Sigmoid colon (tissue), 7 donors: Measurements from ENCODE around the gene HSDL2. TPM values are rescaled to one million over a fixed set of nuclear protein-coding genes. Genes with fewer than 3 reads are reported as not detected.

Experiments
- DNase-seq: peaks from one replicate; pipeline ENCODE4 v3.0.0-alpha.2; 2019
- H3K27ac ChIP-seq, 4 donors: fragments of 200-600 bp; sonication (generic); one replicate each; pipeline ENCODE4 v1.5.1; 2016 to 2019; ENCODE audit warnings: mild to moderate bottlenecking in 1 of 4
- H3K27me3 ChIP-seq, 3 donors: fragments of 200-600 bp; sonication (generic); one replicate each; pipeline ENCODE4 v1.5.1; 2019; ENCODE audit warnings: mild to moderate bottlenecking in 1 of 3
- H3K36me3 ChIP-seq, 4 donors: fragments of 200-600 bp; sonication (generic); one replicate each; pipeline ENCODE4 v1.5.1; 2016 to 2019
- H3K4me1 ChIP-seq, 4 donors: fragments of 200-600 bp; sonication (generic); one replicate each; pipeline ENCODE4 v1.5.1; 2017 to 2019
- H3K4me3 ChIP-seq, 4 donors: fragments of 200-600 bp; sonication (generic); one replicate each; pipeline ENCODE4 v1.5.1; 2017 to 2019; ENCODE audit warnings: mild to moderate bottlenecking in 2 of 4, moderate library complexity in 1 of 4
- H3K9me3 ChIP-seq, 4 donors: fragments of 200-600 bp in 3 of 4; sonication (generic) in 3 of 4; one replicate each; pipeline versions ENCODE4 v1.5.1 to v1.6.1; 2013 to 2019
- EP300 ChIP-seq, 4 donors: sonication (generic); formaldehyde crosslinking; IDR thresholded peaks; one replicate each; pipeline ENCODE4 v1.6.1; 2017; ENCODE audit warnings: antibody characterized with exemption in 4 of 4
- POLR2A ChIP-seq, 2 donors: fragments of 450-650 bp; IDR thresholded peaks; one replicate each; pipeline ENCODE4 v1.6.1; 2016; ENCODE audit warnings: antibody characterized with exemption in 2 of 2, mild to moderate bottlenecking in 2 of 2, moderate library complexity in 2 of 2
- POLR2AphosphoS5 ChIP-seq, 4 donors: sonication (generic); formaldehyde crosslinking; IDR thresholded peaks; one replicate each; pipeline ENCODE4 v1.6.1; 2017; ENCODE audit warnings: antibody characterized with exemption in 4 of 4
- WGBS, 2 donors: extraction: QIAGEN DNeasy Blood & Tissue Kit; methylation state at CpG; one replicate each; pipeline ENCODE4 v1.1.7; 2013; 5-methylcytosine and 5-hydroxymethylcytosine counted together
- intact Hi-C: fragments of 100-400 bp; cut with DNase I; formaldehyde crosslinking; loops from one replicate; pipeline ENCODE4 v1.15.1; 2023
- polyA plus RNA-seq, 3 donors: library from polyadenylated mRNA; stranded (reverse); fragments of 200-250 nt; gene quantifications; one replicate each; pipeline ENCODE4 v1.2.3, GENCODE V29; 2013
- total RNA-seq, 4 donors: library from RNA; depleted of rRNA; stranded (reverse); fragments of >200 nt; gene quantifications; one replicate each; pipeline ENCODE4 v1.1.0, GENCODE V29; 2016
- TF ChIP-seq, protein P1 (sequence below), 4 experiments: fragments of 450-650 bp in 3 of 4; fragments of 200-600 bp in 1 of 4; IDR thresholded peaks; one replicate each; pipeline ENCODE4 v1.5.1; 2016 to 2019; ENCODE audit warnings: antibody characterized with exemption in 4 of 4, mild to moderate bottlenecking in 3 of 4, moderate library complexity in 2 of 4
- donor health status: healthy with polysubstance abuse.
- donor health status: Bipolar disorder and iron deficiency.
- donor health status: healthy.

HSDL2 gene
- total and polyA plus RNA-seq, 7 donors: 24.6 to 53.5 (median 39.8) TPM

DNA sequence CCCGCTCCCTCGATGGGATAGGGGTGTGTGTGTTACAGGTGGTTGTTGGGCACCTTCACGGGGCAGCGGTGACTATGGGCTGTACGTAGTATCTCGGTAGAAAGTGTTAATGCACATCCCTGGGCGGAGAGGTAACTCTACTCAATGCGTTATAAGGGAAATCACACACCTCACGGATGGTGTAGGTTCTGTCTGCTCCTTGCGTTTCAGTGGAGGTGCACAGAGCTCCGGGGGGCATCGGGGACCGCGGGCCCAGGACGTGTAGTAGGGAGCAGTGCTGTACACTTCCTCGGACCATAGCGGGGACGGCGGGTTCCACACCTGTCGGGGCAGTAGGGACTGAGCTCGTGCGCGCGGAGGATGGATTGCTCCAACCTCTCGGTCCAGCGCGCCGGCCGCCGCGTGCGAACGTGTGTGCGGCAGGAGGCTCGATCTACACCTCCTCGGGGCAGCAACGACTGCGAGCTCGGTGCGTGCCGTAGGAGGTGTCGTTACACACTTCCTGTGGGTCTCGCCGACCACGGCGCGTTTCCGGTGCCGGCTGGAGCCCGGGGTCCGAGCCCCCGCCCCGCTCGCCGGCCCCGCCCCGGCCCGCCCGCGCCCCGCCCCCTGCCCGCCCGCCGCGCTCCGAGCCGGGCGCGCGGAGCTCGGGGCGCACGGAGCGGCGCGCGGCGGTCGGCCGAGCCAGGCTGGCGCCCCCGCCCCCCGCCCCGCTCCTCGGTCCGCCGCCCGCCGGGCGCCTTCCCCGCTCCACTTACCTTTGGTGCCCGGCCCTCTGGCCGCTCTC lies 106.5 kb downstream of the HSDL2 start, which contains the start of gene KIAA1958:
TSS of gene KIAA1958 (plus strand) at position 607 of the 787 bp plus-strand sequence. CDS start 87,254 bp downstream, outside the sequence.
- WGBS, 2 donors: 1 to 2% methylated on average over 93 of the region's 93 CpGs
- Histone ChIP-seq H3K9me3 (no peaks in the 10 kb centered on the region), H3K27ac (peak within 1 kb of the TSS; percentile 75 to 85 (median 80)), H3K36me3 (no peaks in the 10 kb centered on the region), H3K27me3 (no peaks in the 10 kb centered on the region), H3K4me3 (peak within 1 kb of the TSS; percentile 72 to 95 (median 92)), H3K4me1 (peaks cover 0 to 13% (median 8%) of the 10 kb centered on the region in 4 donors)
- intact Hi-C loops: loop anchor here (5.0 to 10.0 kb wide), 4 partner anchors 104 to 589 kb away; partner anchors contain the start of genes HSDL2, INIP and UGCG
- DNase-seq: peak; percentile 89
- peak in 1 of 2 donors; percentile 32 for TF ChIP-seq POLR2A (IDR thresholded peaks at IDR 0.05)
- TF ChIP-seq EP300 (IDR thresholded peaks at IDR 0.05): no peak
- peak; percentile 35 to 74 (median 63) for TF ChIP-seq POLR2AphosphoS5 (IDR thresholded peaks at IDR 0.05)

DNA sequence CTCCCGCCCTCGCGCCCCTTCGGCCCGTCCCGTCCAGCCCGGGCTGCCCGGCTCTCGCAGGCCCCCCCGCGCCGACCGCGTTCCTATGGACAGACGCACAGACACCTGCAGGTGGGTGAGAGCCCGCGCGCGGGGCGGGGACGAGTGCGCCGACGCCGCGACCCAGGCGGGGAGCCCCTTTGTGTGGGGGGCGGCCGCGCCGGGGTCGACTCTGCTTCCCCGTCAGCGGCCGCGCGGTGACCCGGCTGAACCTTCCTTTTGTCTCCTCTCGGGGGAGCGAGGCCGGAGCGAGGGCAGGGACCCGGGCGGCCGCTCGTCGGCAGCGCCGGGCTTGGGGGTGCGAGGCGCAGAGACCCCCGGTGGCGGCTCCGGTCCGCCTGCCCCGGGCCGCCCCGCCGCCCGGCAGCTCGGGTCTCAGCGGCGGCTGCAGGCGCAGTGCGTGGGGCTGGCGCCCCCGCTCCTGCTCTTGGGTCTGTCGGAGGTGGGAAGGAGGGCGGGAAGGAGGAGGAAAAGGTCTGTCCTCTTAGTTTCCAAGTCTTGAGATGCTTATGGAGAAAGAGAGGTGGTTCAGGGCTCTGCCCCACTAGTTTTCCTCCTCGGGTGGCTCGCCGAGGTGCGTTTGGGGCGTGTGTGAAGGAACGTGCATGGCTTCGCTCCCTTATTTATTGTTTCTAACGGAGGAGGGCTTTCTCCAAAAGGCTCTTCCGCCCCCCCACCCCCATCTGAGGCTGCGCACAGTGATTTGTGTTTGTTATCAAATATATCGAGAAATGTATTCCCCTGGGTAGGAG lies 107.3 kb downstream of the HSDL2 start:
- WGBS, 2 donors: 0% methylated on average over 80 of the region's 80 CpGs
- Histone ChIP-seq H3K27ac (peak overlapping the region; percentile 75 to 85 (median 80)), H3K27me3 (no peaks in the 10 kb centered on the region), H3K4me3 (peak overlapping the region; percentile 72 to 95 (median 92)), H3K36me3 (no peaks in the 10 kb centered on the region), H3K9me3 (no peaks in the 10 kb centered on the region), H3K4me1 (peaks cover 0 to 13% (median 8%) of the 10 kb centered on the region in 4 donors)
- peak in 1 of 4 donors; percentile 8 for TF ChIP-seq POLR2AphosphoS5 (IDR thresholded peaks at IDR 0.05)
- no peak for TF ChIP-seq EP300 (IDR thresholded peaks at IDR 0.05)
- TF ChIP-seq POLR2A (IDR thresholded peaks at IDR 0.05): no peak
- TF ChIP-seq, protein P1, sequence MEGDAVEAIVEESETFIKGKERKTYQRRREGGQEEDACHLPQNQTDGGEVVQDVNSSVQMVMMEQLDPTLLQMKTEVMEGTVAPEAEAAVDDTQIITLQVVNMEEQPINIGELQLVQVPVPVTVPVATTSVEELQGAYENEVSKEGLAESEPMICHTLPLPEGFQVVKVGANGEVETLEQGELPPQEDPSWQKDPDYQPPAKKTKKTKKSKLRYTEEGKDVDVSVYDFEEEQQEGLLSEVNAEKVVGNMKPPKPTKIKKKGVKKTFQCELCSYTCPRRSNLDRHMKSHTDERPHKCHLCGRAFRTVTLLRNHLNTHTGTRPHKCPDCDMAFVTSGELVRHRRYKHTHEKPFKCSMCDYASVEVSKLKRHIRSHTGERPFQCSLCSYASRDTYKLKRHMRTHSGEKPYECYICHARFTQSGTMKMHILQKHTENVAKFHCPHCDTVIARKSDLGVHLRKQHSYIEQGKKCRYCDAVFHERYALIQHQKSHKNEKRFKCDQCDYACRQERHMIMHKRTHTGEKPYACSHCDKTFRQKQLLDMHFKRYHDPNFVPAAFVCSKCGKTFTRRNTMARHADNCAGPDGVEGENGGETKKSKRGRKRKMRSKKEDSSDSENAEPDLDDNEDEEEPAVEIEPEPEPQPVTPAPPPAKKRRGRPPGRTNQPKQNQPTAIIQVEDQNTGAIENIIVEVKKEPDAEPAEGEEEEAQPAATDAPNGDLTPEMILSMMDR (IDR thresholded peaks at IDR 0.05): no peak
- peak; percentile 75 for DNase-seq
- intact Hi-C loops: loop anchor here (5.0 to 10.0 kb wide), 4 partner anchors 105 to 590 kb away; partner anchors contain the start of genes HSDL2, INIP and UGCG

- H3K27me3 ChIP-seq: no peaks in the 10 kb centered on the region
Observed at GRCh38 chr9:112487799-112488340, 108.0 kb downstream of the HSDL2 start.

GRCh38 chr9:112489039-112489546 lies 109.2 kb downstream of the HSDL2 start:
- Histone ChIP-seq H3K9me3 (peaks cover 0 to 6% (median 0%) of the 10 kb centered on the region in 4 donors), H3K4me3 (no peak overlapping the region), H3K27me3 (no peaks in the 10 kb centered on the region), H3K27ac (no peak overlapping the region), H3K4me1 (peaks cover 0 to 13% (median 8%) of the 10 kb centered on the region in 4 donors), H3K36me3 (no peaks in the 10 kb centered on the region)
- DNase-seq: no peak
- TF ChIP-seq, protein P1 (IDR thresholded peaks at IDR 0.05): no peak
- intact Hi-C loops: loop anchor here (5.0 to 10.0 kb wide), 4 partner anchors 107 to 592 kb away; partner anchors contain the start of genes HSDL2, INIP and UGCG
- 24 to 68% methylated on average over 5 of the region's 5 CpGs for WGBS, 2 donors

More at GRCh38 chr9:112487799-112488340, 108.0 kb downstream of the HSDL2 start:
- intact Hi-C loops: loop anchor here (5.0 to 10.0 kb wide), 4 partner anchors 106 to 591 kb away; partner anchors contain the start of genes HSDL2, INIP and UGCG
- no peaks in the 10 kb centered on the region for H3K36me3 ChIP-seq
- peaks cover 0 to 13% (median 8%) of the 10 kb centered on the region in 4 donors for H3K4me1 ChIP-seq
- H3K9me3 ChIP-seq: no peaks in the 10 kb centered on the region
- DNase-seq: no peak
- TF ChIP-seq, protein P1 (IDR thresholded peaks at IDR 0.05): no peak
- TF ChIP-seq POLR2AphosphoS5 (IDR thresholded peaks at IDR 0.05) (no peak), POLR2A (IDR thresholded peaks at IDR 0.05) (no peak), EP300 (IDR thresholded peaks at IDR 0.05) (no peak)
- peak overlapping the region; percentile 72 to 95 (median 92) for H3K4me3 ChIP-seq
- WGBS, 2 donors: 5 to 24% methylated on average over 11 of the region's 11 CpGs
- H3K27ac ChIP-seq: peak overlapping the region; percentile 75 to 85 (median 80)
